ENCODE data around the gene GUCA2A. TPM values are rescaled to one million over a fixed set of nuclear protein-coding genes. Genes with fewer than 3 reads are reported as not detected.

GUCA2A gene
- total and polyA plus RNA-seq, 2 of the 8 experiments (the other 6 are each of a cell fraction or from before 2014, with no cell fraction given) = not detected

- TF ChIP-seq HDAC2 (IDR thresholded peaks at IDR 0.05; ENCODE audit: borderline replicate concordance in 1 of 2, low read depth in 2 of 2, low read length in 2 of 2) = no peak
Measured at GRCh38 chr1:42152119-42152518, 12.4 kb downstream of the GUCA2A start (continued).

Measured in H1 (cell line).